HG03520 (cell line): ENCODE results near the gene CEP70.
"Not testable (repeated sequence)": the region's sequence is repeated elsewhere in the genome, so short reads cannot be mapped to it uniquely, and the experiment has no call there.

ENCODE experiments used
- ATAC-seq: cut with Tn5 transposase; IDR thresholded peaks from one replicate; pipeline ENCODE4 v1.9.1; 2021; ENCODE audit warnings: mild to moderate bottlenecking, moderate library complexity; ENCODE audit not compliant: unreplicated experiment

CEP70 gene, protein sequence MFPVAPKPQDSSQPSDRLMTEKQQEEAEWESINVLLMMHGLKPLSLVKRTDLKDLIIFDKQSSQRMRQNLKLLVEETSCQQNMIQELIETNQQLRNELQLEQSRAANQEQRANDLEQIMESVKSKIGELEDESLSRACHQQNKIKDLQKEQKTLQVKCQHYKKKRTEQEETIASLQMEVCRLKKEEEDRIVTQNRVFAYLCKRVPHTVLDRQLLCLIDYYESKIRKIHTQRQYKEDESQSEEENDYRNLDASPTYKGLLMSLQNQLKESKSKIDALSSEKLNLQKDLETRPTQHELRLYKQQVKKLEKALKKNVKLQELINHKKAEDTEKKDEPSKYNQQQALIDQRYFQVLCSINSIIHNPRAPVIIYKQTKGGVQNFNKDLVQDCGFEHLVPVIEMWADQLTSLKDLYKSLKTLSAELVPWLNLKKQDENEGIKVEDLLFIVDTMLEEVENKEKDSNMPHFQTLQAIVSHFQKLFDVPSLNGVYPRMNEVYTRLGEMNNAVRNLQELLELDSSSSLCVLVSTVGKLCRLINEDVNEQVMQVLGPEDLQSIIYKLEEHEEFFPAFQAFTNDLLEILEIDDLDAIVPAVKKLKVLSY

GRCh38 chr3:138594150-138594934 lies at the start of gene CEP70:
Gene CEP70, minus strand, starts transcription at chr3:138594260. Its CDS starts 21,333 bp downstream, at chr3:138572927.
- ATAC-seq = peak; percentile 83

GRCh38 chr3:138642927-138643253 lies 48.8 kb upstream of the CEP70 start:
- ATAC-seq = no peak

DNA sequence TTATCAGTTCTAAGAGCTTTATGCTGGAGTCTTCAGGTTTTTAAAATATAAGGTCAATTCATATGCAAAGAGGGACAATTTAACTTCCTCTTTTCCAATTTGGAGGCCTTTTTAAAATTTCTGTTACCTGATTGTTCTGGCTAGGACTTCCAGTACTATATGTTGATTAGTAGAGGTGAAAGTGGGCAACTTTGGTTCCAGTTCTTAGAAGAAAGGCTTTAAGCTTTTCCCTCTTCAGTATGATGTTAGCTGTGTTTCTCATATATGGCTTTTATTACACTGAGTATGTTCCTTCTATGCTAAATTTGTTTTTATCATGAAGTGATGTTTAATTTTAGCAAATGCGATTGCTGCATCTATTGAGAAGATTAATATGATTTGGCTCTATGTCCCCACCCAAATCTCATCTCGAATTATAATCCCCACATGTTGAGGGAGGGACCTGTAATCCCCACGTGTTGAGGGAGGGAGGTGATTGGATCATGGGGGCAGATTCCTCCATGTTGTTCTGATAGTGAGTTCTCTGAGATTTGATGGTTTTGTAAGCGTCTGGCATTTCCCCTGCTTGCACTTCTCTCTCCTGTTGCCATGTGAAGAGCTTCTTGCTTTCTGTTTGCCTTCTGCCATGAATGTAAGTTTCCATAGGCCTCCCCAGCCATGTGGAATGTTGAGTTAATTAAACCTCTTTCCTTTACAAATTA lies 48.3 kb upstream of the CEP70 start:
- ATAC-seq = no peak

DNA sequence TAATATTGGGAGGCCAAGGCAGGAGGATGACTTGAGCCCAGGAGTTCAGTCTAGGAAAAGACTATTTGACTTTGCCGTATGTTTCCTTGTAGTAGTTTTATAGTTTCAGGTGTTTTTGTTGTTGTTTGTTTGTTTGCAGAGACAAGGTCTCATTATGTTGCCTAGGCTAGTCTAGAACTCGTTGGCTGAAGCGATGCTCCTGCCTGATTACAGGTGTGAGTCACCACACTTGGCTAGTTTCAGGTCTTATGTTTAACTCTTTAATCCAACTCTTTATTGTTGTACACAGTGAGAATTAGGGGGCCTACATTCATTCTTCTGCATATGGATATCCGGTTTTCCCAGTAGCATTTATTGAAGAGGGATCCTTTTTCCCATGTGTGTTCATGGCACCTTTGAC lies 46.5 kb upstream of the CEP70 start:
- no peak for ATAC-seq

GRCh38 chr3:138638641-138639040 lies 44.6 kb upstream of the CEP70 start:
- ATAC-seq = no peak

DNA sequence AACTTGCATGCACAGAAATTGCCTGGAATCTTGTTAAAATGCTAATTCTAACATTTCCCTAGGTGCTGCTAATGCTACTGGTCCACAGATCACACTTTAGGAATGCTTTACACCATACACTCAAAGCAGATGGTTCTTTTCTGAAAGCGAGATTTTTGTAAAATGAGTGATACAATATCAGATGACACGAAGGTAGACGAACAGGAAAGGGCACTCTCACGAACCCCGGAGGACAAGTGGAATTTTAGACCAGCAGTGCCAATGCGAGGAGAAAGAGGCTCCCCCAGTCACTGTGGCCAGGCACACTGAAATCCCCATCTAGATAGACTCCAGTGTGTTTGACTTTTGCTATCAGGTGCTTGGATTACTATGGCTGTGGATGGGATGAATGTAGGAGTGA lies 35.5 kb upstream of the CEP70 start:
- ATAC-seq = no peak

DNA sequence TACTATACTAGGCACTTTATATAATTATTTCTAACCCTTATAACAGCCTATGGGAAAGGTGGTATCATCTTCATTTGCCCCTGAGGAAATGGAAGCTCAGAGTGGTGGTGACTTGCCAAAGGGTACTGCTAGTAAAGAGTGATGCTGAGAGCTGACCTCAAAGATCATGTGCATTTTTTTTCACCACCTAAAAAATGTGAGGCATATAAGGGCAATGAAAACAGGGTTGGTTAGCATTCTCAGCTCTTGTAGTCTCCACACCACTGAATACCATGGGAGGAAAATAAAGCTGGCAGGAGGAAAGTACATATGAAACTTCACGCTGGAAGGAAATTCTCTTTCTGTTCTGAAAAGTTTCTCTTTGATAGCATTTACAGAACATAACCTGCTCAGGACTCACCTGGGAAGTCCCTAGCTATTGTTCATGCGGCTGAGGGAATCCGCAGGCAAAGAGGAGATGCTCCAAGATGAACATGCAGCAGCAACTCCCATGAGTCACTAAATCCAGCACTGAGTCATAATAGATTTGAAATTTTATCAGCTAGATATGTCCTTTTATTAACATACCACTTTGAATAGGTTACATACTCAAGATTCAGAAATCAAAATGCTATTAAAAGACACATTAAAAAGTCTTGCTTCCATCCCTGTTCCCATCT lies 31.8 kb upstream of the CEP70 start:
- no peak for ATAC-seq

- no peak for ATAC-seq
These were observed 30.5 kb upstream of the CEP70 start for GRCh38 chr3:138624518-138624917.

GRCh38 chr3:138620431-138620830 lies 26.4 kb upstream of the CEP70 start:
- ATAC-seq = no peak

DNA sequence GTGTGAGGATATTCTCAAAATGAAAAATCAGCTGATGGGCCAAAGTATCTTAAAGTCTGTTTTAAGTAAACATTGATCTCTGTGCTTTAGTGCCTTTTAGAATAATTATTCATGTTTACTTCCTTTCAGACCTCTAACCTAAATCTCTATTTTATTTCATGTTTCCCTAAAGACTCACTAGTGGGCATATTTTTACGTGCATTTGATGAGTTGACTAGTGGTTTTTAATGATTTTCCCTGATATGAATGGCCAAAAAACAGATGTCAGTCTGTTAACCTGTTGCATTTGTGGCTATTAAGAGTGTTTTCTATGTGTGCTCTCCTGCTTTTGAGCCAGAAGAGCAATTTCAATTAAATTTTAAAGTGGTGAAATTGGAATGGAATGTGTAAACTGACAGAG lies 21.4 kb upstream of the CEP70 start:
- no peak for ATAC-seq

DNA sequence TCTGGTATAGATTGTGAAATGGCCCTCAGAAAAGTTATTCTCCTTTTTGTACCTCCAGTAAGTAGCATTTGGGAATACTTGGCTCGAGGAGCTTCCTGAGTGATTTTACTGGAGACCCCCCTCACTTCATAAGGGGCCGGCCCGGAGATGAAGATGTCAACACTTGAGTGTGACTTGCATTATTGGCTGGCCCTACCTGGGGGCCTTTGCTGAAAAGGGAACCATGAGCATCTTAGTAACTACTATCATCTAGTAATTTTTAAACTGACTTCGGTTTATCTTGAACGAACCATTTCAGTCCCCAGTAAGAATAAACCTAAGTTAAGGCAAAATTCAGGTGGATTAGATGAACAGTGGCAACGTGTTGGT lies 15.8 kb upstream of the CEP70 start:
- ATAC-seq = no peak

GRCh38 chr3:138608322-138609135 lies 14.5 kb upstream of the CEP70 start, which contains the start of gene FAIM:
Gene FAIM, plus strand, starts transcription at chr3:138608771. Its CDS starts 10,956 bp downstream, at chr3:138619727.
- ATAC-seq = peak; percentile 72

- not testable (repeated sequence) for ATAC-seq
These were observed 10.1 kb upstream of the CEP70 start for GRCh38 chr3:138604106-138604595.

GRCh38 chr3:138601661-138602060 lies 7.6 kb upstream of the CEP70 start:
- ATAC-seq = not testable (repeated sequence)

GRCh38 chr3:138600100-138600745 lies 6.2 kb upstream of the CEP70 start:
- ATAC-seq = no peak

- no peak for ATAC-seq
These were observed 4.5 kb upstream of the CEP70 start for GRCh38 chr3:138598534-138598933.

DNA sequence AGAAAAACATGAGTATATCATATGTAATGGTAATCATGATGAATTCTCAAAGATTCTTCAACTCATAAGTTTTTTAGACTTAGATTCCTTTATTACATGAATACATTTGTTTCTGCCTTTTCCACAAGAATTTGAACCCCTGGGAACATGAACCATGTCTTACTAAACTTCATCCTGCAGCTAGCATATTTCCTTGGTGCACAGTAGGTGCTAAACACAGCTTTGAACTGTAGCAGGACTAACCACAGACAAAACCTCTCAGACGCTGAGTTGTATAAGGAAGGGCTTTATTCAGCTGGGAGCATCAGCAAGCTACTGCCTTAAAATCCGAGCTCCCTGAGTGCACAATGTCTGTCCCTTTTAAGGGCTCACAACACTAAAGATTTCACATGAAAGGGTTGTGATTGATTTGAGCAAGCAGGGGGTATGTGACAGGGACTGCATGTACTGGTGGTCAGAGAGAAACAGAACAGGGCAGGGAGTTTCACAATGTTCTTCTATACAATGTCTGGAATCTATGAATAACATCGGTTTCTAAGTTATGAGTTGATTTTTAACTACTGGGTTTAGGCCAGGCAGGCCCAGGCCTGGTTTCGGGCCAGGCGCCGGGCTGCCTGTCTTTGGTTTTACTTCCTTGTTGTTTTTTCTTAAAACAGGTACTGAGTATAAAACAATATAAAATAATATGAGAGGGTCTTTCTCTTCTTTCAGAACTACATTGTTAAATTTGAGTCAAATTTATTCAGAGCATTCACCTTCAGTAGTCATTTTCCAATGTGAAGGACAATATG lies 3.3 kb upstream of the CEP70 start:
- ATAC-seq = not testable (repeated sequence)

DNA sequence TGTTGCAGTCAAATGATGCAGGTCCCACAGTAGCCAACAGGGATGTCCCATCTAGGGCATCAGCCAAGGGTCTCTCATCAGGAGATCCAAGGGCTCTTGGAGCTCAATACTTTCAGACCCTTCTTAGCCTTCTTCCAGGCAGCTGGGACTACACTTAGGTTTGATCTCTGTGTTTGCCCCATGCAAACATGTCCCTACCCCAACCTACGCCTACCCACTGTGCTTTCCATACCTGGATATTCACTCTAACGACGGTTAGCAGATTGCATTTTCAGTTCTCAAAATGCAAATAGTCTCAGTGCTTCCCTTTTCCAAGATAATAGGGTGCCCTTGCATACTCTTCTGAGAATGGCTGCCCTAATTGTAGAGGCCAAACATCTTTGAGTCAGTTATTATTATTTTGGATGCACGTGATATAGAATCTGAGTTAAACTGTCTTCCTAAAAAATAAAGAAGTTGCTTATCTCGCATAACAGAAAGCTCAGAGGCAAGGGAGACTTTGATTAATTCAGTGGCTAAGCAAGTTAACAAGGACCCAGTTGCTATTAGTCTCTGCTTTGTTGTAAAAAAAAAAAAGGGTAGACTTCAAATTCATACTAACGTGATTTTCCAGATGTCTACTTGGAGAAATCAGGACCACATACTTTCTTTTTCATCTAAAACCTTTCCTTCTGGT lies 1.0 kb upstream of the CEP70 start:
- no peak for ATAC-seq
